Large intestine (tissue), 12 donors: ENCODE measurements around the gene NDUFC2. TPM values are rescaled to one million over a fixed set of nuclear protein-coding genes. Genes with fewer than 3 reads are reported as not detected.
A peak's percentile ranks its signal among the peaks of the same experiment; 100 is the strongest.

Experiments used
- DNase-seq, 2 donors: peaks; one replicate each; pipeline versions ENCODE4 v3.0.0 to v3.0.0-alpha.2; 2013
- H3K27ac ChIP-seq: one replicate; pipeline ENCODE4 v1.5.1; 2013; ENCODE audit warnings: low read length
- H3K27me3 ChIP-seq: 2 replicates; pipeline ENCODE4 v1.6.1; 2013; ENCODE audit warnings: low read length; ENCODE audit not compliant: control insufficient read depth, insufficient read depth
- H3K36me3 ChIP-seq: 2 replicates; pipeline ENCODE4 v1.6.1; 2013; ENCODE audit warnings: low read length; ENCODE audit not compliant: control insufficient read depth, insufficient read depth
- H3K4me1 ChIP-seq: one replicate; pipeline ENCODE4 v1.6.1; 2013; ENCODE audit warnings: low read length; ENCODE audit not compliant: control insufficient read depth, insufficient read depth
- H3K4me3 ChIP-seq: one replicate; pipeline ENCODE4 v1.5.1; 2013; ENCODE audit warnings: low read length
- H3K9me3 ChIP-seq: one replicate; pipeline ENCODE4 v1.6.1; 2013; ENCODE audit warnings: mild to moderate bottlenecking, low read depth, low read length, moderate library complexity; ENCODE audit not compliant: control insufficient read depth
- whole genome bisulfite sequencing: methylation state at CpG from one replicate; pipeline ENCODE4 v1.1.5; 2013; ENCODE audit warnings: low lambda C conversion rate; ENCODE audit not compliant: insufficient coverage; 5-methylcytosine and 5-hydroxymethylcytosine counted together
- long read RNA-seq, 11 donors: transcript quantifications; one replicate each; lab custom pipeline, GENCODE V29; 2026
- polyA plus RNA-seq: library from polyadenylated mRNA; unstranded; fragments of 120-200 nt; gene quantifications from one replicate; pipeline ENCODE4 v1.2.1, GENCODE V29; 2013

NDUFC2 gene
- polyA plus RNA-seq, result 164 TPM
- long read RNA-seq, donor 1, transcript NDUFC2-201 (3 exons, 2,518 nt), result major isoform, 94 of 115 reads
- long read RNA-seq, donor 1, partial matches to known transcripts, result 20 of 115 reads
- long read RNA-seq, donor 1, other reads (novel, unspliced or antisense), result 0 of 115 reads
- long read RNA-seq, donor 2, transcript NDUFC2-201 (3 exons, 2,518 nt), result major isoform, 218 of 274 reads
- long read RNA-seq, donor 2, transcript NDUFC2-204 (2 exons, 561 nt), result minor isoform, 6 of 274 reads
- long read RNA-seq, donor 2, partial matches to known transcripts, result 41 of 274 reads
- long read RNA-seq, donor 2, other reads (novel, unspliced or antisense), result 8 of 274 reads
- long read RNA-seq, donor 3, result 0 reads
- long read RNA-seq, donor 4, transcript NDUFC2-201 (3 exons, 2,518 nt), result major isoform, 35 of 43 reads
- long read RNA-seq, donor 4, partial matches to known transcripts, result 7 of 43 reads
- long read RNA-seq, donor 4, other reads (novel, unspliced or antisense), result 0 of 43 reads
- long read RNA-seq, donor 5, transcript NDUFC2-201 (3 exons, 2,518 nt), result major isoform, 97 of 112 reads
- long read RNA-seq, donor 5, partial matches to known transcripts, result 15 of 112 reads
- long read RNA-seq, donor 5, other reads (novel, unspliced or antisense), result 0 of 112 reads
- long read RNA-seq, donor 6, transcript NDUFC2-201 (3 exons, 2,518 nt), result major isoform, 161 of 223 reads
- long read RNA-seq, donor 6, partial matches to known transcripts, result 62 of 223 reads
- long read RNA-seq, donor 6, other reads (novel, unspliced or antisense), result 0 of 223 reads
- long read RNA-seq, donor 7, transcript NDUFC2-201 (3 exons, 2,518 nt), result major isoform, 97 of 109 reads
- long read RNA-seq, donor 7, partial matches to known transcripts, result 12 of 109 reads
- long read RNA-seq, donor 7, other reads (novel, unspliced or antisense), result 0 of 109 reads
- long read RNA-seq, donor 8, transcript NDUFC2-201 (3 exons, 2,518 nt), result major isoform, 254 of 305 reads
- long read RNA-seq, donor 8, partial matches to known transcripts, result 46 of 305 reads
- long read RNA-seq, donor 8, other reads (novel, unspliced or antisense), result 0 of 305 reads
- long read RNA-seq, donor 9, transcript NDUFC2-201 (3 exons, 2,518 nt), result major isoform, 220 of 252 reads
- long read RNA-seq, donor 9, partial matches to known transcripts, result 28 of 252 reads
- long read RNA-seq, donor 9, other reads (novel, unspliced or antisense), result 0 of 252 reads
- long read RNA-seq, donor 10, transcript NDUFC2-201 (3 exons, 2,518 nt), result major isoform, 211 of 245 reads
- long read RNA-seq, donor 10, partial matches to known transcripts, result 32 of 245 reads
- long read RNA-seq, donor 10, other reads (novel, unspliced or antisense), result 0 of 245 reads
- long read RNA-seq, donor 11, transcript NDUFC2-201 (3 exons, 2,518 nt), result major isoform, 132 of 156 reads
- long read RNA-seq, donor 11, partial matches to known transcripts, result 21 of 156 reads
- long read RNA-seq, donor 11, other reads (novel, unspliced or antisense), result 0 of 156 reads

GRCh38 chr11:78079232-78080083 lies at the start of gene NDUFC2:
NDUFC2 (minus strand) TSS chr11:78079862; CDS start chr11:78079744, 118 bp downstream.
- H3K4me3 ChIP-seq, result peak within 1 kb of the TSS; percentile 93
- DNase-seq, result peak; percentile 76 to 87
- no CpG with 5 or more reads among the region's 68 CpGs for WGBS
- peak within 1 kb of the TSS; percentile 85 for H3K27ac ChIP-seq
- no peaks in the 10 kb centered on the region for H3K9me3 ChIP-seq
- peaks cover 13% of the 10 kb centered on the region for H3K36me3 ChIP-seq
- H3K4me1 ChIP-seq, result no peaks in the 10 kb centered on the region
- H3K27me3 ChIP-seq, result no peaks in the 10 kb centered on the region

DNA sequence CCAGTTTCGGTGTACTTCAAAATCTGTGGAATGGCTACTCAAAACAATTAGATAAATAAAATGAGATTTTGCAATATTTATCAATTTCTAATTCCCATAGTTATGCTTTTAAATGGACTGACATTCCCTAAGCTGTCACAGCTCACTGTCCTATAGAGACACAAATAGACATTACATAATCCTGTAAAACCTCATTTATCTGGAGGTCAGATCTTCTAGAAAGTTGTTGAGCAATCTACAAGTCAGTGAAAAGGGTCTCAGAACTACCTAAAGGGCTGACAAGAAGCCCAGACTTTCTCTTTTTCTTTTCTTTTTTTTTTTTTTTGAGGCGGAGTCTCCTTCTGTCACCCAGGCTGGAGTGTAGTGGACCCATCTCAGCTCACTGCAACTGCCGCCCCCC lies 47.7 kb upstream of the NDUFC2 start:
- no peaks in the 10 kb centered on the region for H3K9me3 ChIP-seq
- peaks cover 8% of the 10 kb centered on the region for H3K36me3 ChIP-seq
- WGBS, result no CpG with 5 or more reads among the region's 3 CpGs
- H3K27me3 ChIP-seq, result no peaks in the 10 kb centered on the region
- H3K4me1 ChIP-seq, result no peaks in the 10 kb centered on the region
- no peak overlapping the region for H3K27ac ChIP-seq
- DNase-seq, result no peak
- no peak overlapping the region for H3K4me3 ChIP-seq

DNA sequence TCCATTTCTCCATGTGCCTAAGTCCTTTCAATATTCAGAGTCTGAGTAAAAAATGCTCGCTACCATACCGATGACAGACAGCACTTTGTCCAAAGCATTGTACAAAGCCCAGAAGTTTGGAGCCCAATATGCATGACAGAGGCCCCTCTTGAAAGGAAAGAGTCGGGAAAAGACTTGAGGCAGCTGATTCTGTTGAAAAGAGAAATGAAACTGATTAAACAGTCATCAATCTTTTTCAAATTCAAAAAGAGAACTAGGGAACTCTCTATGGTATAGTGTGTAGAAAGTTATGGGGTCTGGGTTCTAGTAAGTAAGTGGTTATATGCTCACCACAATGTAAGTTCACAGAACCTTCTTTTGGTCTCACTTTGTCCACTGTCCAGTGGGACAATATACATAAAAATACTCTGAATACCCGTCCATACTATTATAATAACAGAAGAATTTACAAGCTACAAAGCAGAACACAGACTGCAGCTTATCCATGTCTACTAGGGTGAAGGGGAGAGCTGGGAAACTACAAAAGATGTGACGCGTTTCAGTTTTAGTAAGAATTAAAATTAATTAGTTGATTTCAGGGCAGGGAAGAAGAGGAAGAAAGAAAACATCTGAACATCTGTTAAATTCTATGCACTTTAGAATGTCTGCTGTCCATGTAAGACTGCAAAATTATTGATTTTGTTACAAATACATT lies 33.1 kb upstream of the NDUFC2 start:
- peaks cover 26% of the 10 kb centered on the region for H3K36me3 ChIP-seq
- 100% methylated on average over 4 of the region's 6 CpGs for WGBS
- DNase-seq, result no peak
- no peak overlapping the region for H3K4me3 ChIP-seq
- H3K9me3 ChIP-seq, result no peaks in the 10 kb centered on the region
- no peaks in the 10 kb centered on the region for H3K4me1 ChIP-seq
- no peak overlapping the region for H3K27ac ChIP-seq
- H3K27me3 ChIP-seq, result no peaks in the 10 kb centered on the region

GRCh38 chr11:78111298-78111697 lies 31.6 kb upstream of the NDUFC2 start:
- H3K4me1 ChIP-seq, result no peaks in the 10 kb centered on the region

DNA sequence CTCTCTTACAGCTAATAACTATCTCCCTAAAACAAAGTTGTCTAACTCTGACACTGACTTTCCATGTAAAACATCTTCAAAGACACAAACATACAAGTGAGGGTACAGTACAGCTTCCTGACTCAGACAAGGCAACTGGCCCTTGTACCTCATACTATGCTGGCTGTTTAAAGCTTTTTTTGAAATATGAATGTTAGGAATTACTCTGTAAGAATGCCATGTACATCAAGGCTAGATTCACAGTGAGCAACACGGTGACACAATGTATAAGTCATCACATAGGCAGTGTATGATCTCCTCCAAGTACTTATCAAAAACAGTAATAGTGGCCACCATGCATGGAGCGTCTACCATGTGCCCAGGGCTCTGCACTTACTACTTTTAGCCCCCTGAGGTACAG lies 31.2 kb upstream of the NDUFC2 start:
- Histone ChIP-seq H3K27me3 (no peaks in the 10 kb centered on the region), H3K36me3 (peaks cover 28% of the 10 kb centered on the region), H3K9me3 (no peaks in the 10 kb centered on the region), H3K4me3 (no peak overlapping the region), H3K27ac (no peak overlapping the region), H3K4me1 (no peaks in the 10 kb centered on the region)
- WGBS, result no CpG with 5 or more reads among the region's 2 CpGs
- DNase-seq, result no peak

More at GRCh38 chr11:78111298-78111697, 31.6 kb upstream of the NDUFC2 start:
- peaks cover 28% of the 10 kb centered on the region for H3K36me3 ChIP-seq
- no peaks in the 10 kb centered on the region for H3K27me3 ChIP-seq
- H3K9me3 ChIP-seq, result no peaks in the 10 kb centered on the region
- H3K27ac ChIP-seq, result no peak overlapping the region
- no CpG with 5 or more reads among the region's 2 CpGs for WGBS
- no peak overlapping the region for H3K4me3 ChIP-seq
- DNase-seq, result no peak

DNA sequence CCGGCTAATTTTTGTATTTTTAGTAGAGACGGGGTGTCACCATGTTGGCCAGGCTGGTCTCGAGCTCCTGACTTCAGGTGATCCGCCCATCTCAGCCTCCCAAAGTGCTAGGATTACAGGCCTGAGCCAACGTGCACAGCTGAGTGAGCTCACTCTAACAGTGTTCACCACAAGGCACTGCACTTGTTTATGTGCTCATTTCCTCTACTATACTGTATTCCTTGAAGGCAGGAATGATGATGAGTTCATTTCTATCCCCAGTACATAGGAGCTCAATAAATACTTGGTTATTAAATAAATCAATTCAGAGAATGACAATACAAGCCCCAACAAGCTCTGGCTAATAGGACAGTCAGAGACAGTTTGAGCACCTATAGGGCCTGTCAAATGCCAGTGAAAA lies 30.7 kb upstream of the NDUFC2 start:
- no CpG with 5 or more reads among the region's 5 CpGs for WGBS
- Histone ChIP-seq H3K4me1 (no peaks in the 10 kb centered on the region), H3K9me3 (no peaks in the 10 kb centered on the region), H3K27ac (no peak overlapping the region), H3K36me3 (peaks cover 28% of the 10 kb centered on the region), H3K4me3 (no peak overlapping the region), H3K27me3 (no peaks in the 10 kb centered on the region)
- no peak for DNase-seq

DNA sequence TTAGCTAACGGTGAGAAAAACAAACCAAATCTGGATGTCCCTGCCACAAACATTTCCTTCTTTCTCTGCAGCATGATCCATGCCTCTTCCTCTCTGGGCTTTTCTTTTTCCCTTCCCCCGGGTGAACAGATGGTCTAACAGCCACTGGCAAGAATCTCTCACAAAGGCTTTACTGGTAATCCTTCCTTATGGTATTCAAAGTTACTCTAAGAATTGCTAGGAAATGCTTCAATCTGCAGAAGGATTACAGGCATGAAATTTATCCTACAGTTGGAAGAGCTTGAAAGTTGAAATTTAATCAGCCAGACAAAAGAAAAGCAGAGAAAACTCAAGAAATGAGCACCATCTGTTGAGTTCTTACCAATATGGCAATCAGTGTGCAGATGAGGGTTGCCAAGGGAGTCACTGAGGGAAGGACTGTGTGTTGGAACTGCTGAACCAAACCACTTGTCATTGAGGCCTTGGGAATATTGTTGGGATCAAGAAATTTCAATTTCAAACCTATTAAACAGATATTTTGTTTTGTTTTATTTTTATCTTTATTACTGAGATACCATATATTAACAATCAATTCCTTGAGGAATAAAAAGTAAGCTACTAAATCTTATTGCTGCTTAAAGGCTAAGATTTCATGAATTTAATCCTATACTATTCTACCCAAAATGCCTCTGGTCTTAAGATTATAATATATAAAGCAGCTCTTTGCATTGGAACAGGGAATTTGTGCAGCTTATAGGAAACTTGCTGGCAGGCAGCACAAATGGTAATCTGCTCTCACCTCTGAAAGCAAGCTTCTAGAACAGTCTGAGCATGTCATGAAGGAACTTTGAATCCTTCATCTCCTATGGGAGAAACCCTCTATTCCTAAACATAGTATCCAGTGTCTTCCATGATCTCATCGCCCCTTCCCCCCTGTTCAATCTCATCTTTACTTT lies 29.7 kb upstream of the NDUFC2 start:
- Histone ChIP-seq H3K9me3 (no peaks in the 10 kb centered on the region), H3K36me3 (peaks cover 28% of the 10 kb centered on the region), H3K4me1 (no peaks in the 10 kb centered on the region), H3K27me3 (no peaks in the 10 kb centered on the region), H3K4me3 (no peak overlapping the region), H3K27ac (no peak overlapping the region)
- WGBS, result 100% methylated on average over 1 of the region's 3 CpGs
- no peak for DNase-seq

GRCh38 chr11:78100676-78101472 lies 21.2 kb upstream of the NDUFC2 start:
- WGBS, result 100% methylated on average over 2 of the region's 2 CpGs
- DNase-seq, result no peak
- Histone ChIP-seq H3K36me3 (peaks cover 24% of the 10 kb centered on the region), H3K4me3 (no peak overlapping the region), H3K27me3 (no peaks in the 10 kb centered on the region), H3K27ac (no peak overlapping the region), H3K9me3 (no peaks in the 10 kb centered on the region), H3K4me1 (no peaks in the 10 kb centered on the region)
